Epithelial cell of prostate (primary cell): ENCODE results near the gene RCAN3.

Source experiments
- DNase-seq: peaks from one replicate; pipeline ENCODE4 v3.0.0-alpha.2; 2011; ENCODE audit warnings: low read depth, low spot score
- H3K27ac ChIP-seq: fragments of 450-650 bp; 2 replicates; pipeline ENCODE4 v1.5.1; 2017; ENCODE audit warnings: mild to moderate bottlenecking

RCAN3 gene

GRCh38 chr1:24502709-24503058 lies at the start of gene RCAN3:
Gene RCAN3, plus strand, starts transcription at chr1:24502836. Its CDS starts 11,537 bp downstream, at chr1:24514373.
- H3K27ac ChIP-seq: peak within 1 kb of the TSS; percentile 85
- peak; percentile 43 for DNase-seq

DNA sequence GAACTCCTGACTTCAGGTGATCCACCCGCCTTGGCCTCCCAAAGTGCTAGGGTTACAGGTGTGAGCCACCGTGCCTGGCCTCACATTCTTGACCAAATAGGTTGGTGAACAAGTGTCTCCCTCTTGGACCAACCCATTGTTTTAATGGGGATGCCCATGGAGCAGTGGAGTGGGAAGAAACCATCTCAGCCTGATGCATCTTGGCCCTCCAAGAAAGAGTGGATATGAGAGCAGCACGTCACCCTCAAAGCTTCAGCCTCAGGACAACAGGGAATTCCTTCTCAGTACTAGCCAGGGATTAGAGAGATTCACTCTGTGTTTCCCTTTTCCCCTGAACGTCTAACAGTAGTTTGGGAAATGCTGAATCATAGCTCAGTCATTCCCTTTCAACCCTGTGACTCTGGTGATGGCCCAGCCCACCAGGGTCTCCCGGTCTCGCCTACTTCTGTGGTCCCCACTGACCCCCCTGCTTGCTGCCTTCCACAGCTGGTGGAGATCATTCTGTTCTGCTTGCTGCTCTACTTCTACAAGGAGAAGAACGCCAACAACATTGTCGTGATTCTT lies 49.6 kb upstream of the RCAN3 start:
- DNase-seq: no peak
- H3K27ac ChIP-seq: no peak overlapping the region

DNA sequence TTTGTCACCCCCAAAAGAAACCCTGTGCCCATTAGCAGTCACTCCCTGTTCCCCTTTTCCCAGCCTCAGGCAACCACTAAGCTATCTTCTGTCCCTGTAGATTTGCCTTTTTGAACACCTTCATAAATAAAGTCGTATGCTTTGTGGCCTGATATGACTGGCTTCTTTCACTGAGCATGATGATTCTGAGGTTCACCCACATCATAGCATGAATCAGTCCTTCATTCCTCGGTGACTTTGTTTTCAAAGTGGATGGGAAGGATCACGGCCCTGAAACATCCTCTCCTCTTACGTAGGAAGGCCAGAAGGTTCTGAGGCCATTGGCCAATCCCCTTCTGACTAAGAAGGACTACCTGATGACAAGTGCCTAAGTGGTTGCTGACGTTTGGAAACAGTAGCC lies 48.0 kb upstream of the RCAN3 start:
- no peak for DNase-seq
- no peak overlapping the region for H3K27ac ChIP-seq

DNA sequence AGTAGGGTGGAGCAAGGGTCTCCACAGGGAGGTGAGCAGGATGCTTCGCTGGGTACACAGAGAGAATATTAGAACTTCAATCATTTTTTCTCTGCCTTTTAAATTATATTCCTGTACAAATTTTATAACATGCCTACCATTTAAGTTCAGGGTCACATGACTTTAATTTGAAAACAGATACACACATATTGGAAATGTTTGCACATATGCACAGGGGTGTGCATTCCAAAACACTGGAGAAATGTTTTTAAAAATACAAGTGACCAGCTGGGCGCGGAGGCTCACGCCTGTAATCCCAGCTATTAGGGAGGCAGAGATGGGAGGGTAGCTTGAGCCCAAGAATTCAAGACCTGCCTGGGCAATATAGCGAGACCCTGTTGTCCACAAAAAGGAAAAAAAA lies 47.4 kb upstream of the RCAN3 start:
- H3K27ac ChIP-seq: no peak overlapping the region
- no peak for DNase-seq

DNA sequence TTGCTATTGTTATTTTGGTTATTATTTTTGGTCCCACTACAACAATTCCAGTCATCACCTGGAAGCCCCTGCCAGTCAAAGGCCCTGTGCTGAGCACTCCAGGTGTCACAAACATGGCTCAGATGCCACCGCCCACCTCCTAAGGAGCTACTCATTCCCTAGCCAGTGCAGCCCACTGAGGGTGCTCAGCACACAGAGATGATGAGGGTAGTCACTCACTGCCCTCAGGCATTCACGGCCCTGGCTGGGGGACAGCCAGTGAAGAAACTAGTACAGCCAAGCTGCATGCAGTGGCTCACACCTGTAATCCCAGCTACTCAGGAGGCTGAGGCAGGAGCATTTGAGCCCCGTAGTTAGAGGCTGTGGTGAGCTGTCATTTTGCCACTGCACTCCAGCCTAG lies 44.8 kb upstream of the RCAN3 start:
- H3K27ac ChIP-seq: no peak overlapping the region
- no peak for DNase-seq

GRCh38 chr1:24459551-24460266 lies 42.9 kb upstream of the RCAN3 start:
- no peak for DNase-seq
- no peak overlapping the region for H3K27ac ChIP-seq

GRCh38 chr1:24462128-24462527 lies 40.5 kb upstream of the RCAN3 start:
- DNase-seq: peak; percentile 26
- peak overlapping the region; percentile 35 for H3K27ac ChIP-seq

GRCh38 chr1:24463776-24464735 lies 38.6 kb upstream of the RCAN3 start:
- no peak for DNase-seq
- H3K27ac ChIP-seq: no peak overlapping the region

DNA sequence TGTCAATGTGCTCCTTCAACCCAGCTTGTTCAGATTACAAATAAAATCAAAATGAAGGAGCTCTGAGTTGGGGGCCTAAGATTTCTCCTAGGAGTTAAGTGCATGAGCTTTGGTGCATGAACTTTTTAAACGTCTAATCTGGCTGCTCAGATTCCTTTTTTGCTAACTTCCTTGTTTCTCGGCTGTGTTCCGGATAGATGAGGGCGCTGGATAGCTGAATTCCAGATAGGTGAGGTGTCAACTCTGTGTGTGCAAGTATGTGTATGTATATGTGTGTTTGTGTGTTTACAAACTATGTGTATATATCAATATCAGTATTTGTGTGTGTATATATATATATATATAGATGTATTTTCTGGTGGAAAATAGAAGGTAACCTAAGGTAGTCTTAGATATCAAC lies 37.5 kb upstream of the RCAN3 start:
- no peak for DNase-seq
- H3K27ac ChIP-seq: no peak overlapping the region

GRCh38 chr1:24465638-24466037 lies 37.0 kb upstream of the RCAN3 start:
- H3K27ac ChIP-seq: no peak overlapping the region
- DNase-seq: no peak

DNA sequence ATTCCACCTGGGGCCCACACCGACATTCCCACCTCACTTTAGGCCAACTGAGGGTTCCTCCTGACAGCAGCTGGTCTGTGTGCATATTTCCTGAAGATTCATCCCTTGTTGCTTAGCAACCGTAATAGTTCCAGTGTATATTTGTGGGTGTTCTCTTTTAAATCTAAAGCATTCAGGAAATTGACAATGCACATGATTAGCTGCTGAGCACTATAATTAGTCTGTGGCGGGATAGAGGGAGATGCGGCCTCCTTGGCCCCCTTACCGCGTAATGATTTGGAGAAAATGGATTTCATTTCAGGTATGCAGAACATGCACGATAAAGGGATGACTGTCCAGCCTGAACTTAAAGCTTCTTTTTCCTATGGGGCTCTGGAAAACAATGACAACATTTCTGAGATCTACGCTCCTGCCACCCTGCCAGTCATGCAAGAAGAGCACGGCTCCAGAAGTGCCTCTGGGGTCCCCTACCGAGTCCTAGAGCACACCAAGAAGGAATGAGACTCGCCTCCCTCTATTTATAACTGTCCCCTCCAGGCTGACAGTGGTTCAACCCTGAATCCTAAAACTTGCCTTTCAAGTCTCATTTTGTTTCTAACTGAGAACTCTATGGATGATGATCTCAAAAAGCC lies 33.8 kb upstream of the RCAN3 start:
- no peak overlapping the region for H3K27ac ChIP-seq
- DNase-seq: no peak

- no peak for DNase-seq
- no peak overlapping the region for H3K27ac ChIP-seq
These were observed 32.0 kb upstream of the RCAN3 start for GRCh38 chr1:24470592-24470991.

DNA sequence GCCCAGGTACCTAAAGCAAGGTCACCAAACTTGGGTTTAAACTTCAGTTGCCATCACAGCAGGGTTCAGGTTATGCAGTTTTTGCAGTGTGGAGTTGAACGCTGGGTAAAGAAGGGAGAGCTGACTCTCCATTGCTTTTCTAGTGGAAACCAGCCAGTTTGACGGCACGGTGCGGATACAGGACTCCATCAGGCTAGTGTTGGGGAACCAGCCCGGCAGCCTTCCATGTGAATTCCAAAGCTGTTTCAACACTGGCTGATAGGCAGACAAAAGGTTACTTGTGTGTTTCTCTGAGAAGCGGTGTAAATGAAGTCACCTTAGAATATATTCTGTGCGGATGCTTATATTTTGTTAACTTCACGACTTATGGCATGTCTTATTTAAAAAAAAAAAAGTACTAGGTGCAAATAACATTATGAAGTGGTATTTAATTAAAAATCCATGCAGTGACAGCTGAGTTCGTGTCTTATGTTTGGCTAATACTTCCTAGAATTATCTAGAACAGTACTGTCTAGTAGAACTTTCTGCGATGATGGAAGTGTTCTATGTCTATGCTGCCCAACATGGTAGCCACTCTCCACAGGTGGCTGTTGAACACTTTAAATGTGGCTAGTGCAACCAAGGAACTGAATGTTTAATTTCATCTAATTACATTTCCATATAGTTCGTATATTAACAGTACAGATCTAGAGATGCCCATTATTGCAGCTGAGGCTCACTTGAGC lies 29.9 kb upstream of the RCAN3 start:
- DNase-seq: no peak
- no peak overlapping the region for H3K27ac ChIP-seq

- DNase-seq: no peak
- H3K27ac ChIP-seq: no peak overlapping the region
These were observed 28.4 kb upstream of the RCAN3 start for GRCh38 chr1:24474193-24474592.

DNA sequence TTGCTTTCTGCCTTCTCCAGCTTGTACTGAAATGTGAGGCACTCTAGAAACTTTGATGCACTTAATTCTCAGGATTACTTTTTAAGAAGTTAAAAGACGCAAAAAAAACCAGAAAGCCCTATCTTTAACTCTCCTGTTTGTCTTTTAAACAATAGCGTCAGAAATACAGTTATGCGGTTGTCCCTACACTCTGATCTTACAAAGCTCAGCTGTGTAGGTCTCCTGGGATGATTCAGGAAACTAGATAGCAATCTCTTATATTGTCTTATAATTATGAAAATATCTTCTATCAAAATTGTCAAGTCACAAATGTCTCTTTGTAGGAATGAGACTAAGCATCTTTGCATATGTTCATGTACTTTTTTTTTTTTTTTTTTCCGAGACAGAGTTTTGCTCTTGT lies 26.9 kb upstream of the RCAN3 start:
- no peak overlapping the region for H3K27ac ChIP-seq
- DNase-seq: no peak

DNA sequence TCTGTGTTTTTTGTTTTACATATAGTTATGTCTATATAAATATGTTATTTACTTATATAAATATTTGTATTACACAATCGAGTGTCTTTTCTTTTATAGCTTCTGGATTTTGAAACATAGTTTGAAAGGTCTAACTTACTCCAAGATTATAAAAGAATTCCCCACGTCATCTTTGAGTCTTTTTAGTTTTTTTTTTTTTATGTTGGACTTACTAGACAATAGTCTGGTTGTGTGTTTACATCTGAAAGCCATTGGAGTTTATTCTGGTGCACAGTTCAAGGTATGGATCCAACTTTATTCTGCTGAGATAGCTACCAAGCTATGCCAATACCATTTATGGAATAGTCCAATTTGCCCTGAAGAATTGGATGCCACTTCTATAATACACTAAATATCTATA lies 26.1 kb upstream of the RCAN3 start:
- DNase-seq: no peak
- no peak overlapping the region for H3K27ac ChIP-seq

DNA sequence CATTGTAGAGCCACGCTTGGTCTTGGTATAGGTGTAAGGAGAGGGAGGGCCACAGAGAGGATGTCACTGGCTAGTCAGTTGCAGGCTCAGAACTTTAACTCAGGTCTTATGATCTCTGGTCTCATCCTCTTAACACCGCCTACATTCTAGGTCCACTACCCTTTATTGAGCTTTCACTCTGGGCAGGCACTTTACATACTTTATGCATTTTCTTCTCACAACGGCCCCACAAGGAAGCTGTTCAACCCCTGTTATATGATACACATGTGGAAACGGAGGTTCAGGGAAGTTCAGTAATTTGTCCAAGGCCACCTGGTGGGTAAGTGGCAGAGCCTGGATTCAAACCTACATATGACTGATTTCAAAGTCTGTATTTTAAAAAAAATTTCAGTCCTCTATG lies 25.3 kb upstream of the RCAN3 start:
- no peak for DNase-seq
- no peak overlapping the region for H3K27ac ChIP-seq

DNA sequence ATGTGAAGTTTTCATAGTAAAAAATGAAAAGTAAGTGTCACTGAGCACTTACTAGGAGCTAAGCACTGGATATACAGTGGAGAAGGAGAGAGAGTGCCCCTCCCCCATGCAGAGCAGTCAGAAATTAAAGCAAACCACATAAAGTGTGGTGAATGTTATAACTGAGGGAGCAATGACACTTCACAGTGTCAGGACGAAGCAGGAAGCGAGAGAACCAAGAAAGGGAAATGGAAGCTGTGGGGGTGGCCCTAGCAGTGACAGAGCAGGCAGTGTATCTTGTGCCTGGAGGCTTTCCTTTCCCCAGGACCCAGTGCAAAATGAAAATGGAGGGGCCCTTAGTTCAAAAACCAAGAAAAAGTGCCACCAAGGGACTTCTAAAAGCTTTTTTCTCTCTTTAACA lies 21.5 kb upstream of the RCAN3 start:
- no peak overlapping the region for H3K27ac ChIP-seq
- no peak for DNase-seq

- peak overlapping the region; percentile 33 for H3K27ac ChIP-seq
- DNase-seq: no peak
These were observed 20.6 kb upstream of the RCAN3 start for GRCh38 chr1:24481843-24482610.
